OCI-LY3 (cell line): ENCODE data around the gene PPIP5K2.

Source experiments
- H2AFZ ChIP-seq: fragments of 200-600, 300-600 bp; shearing (Covaris generic); 2 replicates; pipeline ENCODE4 v1.6.0; 2014; ENCODE audit warnings: antibody characterized with exemption, low read depth, low read length
- H3K27ac ChIP-seq: fragments of 200-600, 300-600 bp; sonication (generic); 2 replicates; pipeline ENCODE4 v1.5.1; 2014; ENCODE audit warnings: mild to moderate bottlenecking, low read length, moderate library complexity, mixed read lengths
- H3K27me3 ChIP-seq: fragments of 200-600, 300-600 bp; sonication (generic); 2 replicates; pipeline ENCODE4 v1.6.1; 2014; ENCODE audit warnings: low read depth, low read length, mixed read lengths
- H3K36me3 ChIP-seq: fragments of 200-600, 300-600 bp; sonication (generic); replicated peaks from 2 replicates; pipeline ENCODE3; 2014; ENCODE audit warnings: low read depth, low read length, mixed read lengths
- H3K4me1 ChIP-seq: fragments of 300-600, 200-600 bp; sonication (generic); 2 replicates; pipeline ENCODE4 v1.6.1; 2014; ENCODE audit warnings: low read length, mixed read lengths
- H3K4me2 ChIP-seq: fragments of 200-600, 300-600 bp; sonication (generic); 2 replicates; pipeline ENCODE4 v1.6.1; 2014; ENCODE audit warnings: low read length, mixed read lengths
- H3K4me3 ChIP-seq: fragments of 300-600, 200-600 bp; sonication (generic); 2 replicates; pipeline ENCODE4 v1.5.1; 2014; ENCODE audit warnings: antibody characterized with exemption, mild to moderate bottlenecking, low read length, moderate library complexity
- H3K79me2 ChIP-seq: fragments of 300-600, 200-600 bp; shearing (Covaris generic); 2 replicates; pipeline ENCODE4 v1.6.1; 2014; ENCODE audit warnings: mild to moderate bottlenecking, low read length, mixed read lengths
- H3K9ac ChIP-seq: fragments of 300-600, 200-600 bp; shearing (Covaris generic); 2 replicates; pipeline ENCODE4 v1.6.0; 2014; ENCODE audit warnings: mild to moderate bottlenecking, low read length, moderate library complexity
- H3K9me3 ChIP-seq: fragments of 200-600, 300-600 bp; shearing (Covaris generic); 2 replicates; pipeline ENCODE4 v1.6.1; 2014; ENCODE audit warnings: low read length, mixed read lengths; ENCODE audit not compliant: insufficient read depth
- H4K20me1 ChIP-seq: fragments of 200-600, 300-600 bp; sonication (generic); 2 replicates; pipeline ENCODE4 v1.6.1; 2016; ENCODE audit warnings: low read length, mixed read lengths; ENCODE audit not compliant: insufficient read depth
- EZH2phosphoT487 ChIP-seq: fragments of 200-600 bp; shearing (Covaris generic); IDR thresholded peaks from 2 replicates; pipeline ENCODE4 v1.6.1; 2018; ENCODE audit warnings: antibody characterized with exemption, mixed run types, low read depth
- TF ChIP-seq, protein P1 (sequence below): fragments of 200-600, 300-600 bp; sonication (generic); IDR thresholded peaks from 2 replicates; pipeline ENCODE4 v1.5.1; 2014; ENCODE audit warnings: antibody characterized with exemption, low read length, low read depth

Gene PPIP5K2

DNA sequence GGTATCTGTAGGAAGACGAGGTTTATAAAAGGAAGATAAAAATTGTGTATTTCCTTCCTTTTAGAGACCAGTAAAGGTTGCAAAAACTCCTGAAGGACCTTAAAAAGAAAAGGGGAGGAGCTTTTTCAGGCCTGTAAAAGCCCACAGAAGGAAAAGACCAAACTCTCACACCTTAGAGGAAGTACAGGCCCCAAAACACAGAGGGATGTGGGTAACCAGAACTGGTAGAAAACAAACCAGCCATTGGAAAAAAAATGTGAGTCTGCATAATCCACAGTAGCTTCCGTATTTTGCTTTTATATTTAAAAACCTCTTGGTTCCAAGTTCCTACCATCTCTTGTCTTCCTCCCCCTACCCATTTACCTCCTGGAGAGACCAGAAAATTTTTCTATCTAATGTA is 8.6 kb upstream of the PPIP5K2 start:
- H3K4me1 ChIP-seq: no peaks in the 10 kb centered on the region
- H3K4me2 ChIP-seq: no peak overlapping the region
- TF ChIP-seq EZH2phosphoT487: no peak
- TF ChIP-seq, protein P1, sequence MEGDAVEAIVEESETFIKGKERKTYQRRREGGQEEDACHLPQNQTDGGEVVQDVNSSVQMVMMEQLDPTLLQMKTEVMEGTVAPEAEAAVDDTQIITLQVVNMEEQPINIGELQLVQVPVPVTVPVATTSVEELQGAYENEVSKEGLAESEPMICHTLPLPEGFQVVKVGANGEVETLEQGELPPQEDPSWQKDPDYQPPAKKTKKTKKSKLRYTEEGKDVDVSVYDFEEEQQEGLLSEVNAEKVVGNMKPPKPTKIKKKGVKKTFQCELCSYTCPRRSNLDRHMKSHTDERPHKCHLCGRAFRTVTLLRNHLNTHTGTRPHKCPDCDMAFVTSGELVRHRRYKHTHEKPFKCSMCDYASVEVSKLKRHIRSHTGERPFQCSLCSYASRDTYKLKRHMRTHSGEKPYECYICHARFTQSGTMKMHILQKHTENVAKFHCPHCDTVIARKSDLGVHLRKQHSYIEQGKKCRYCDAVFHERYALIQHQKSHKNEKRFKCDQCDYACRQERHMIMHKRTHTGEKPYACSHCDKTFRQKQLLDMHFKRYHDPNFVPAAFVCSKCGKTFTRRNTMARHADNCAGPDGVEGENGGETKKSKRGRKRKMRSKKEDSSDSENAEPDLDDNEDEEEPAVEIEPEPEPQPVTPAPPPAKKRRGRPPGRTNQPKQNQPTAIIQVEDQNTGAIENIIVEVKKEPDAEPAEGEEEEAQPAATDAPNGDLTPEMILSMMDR: no peak
- no peaks in the 10 kb centered on the region for H3K9me3 ChIP-seq
- H3K27ac ChIP-seq: no peak overlapping the region
- no peak overlapping the region for H3K4me3 ChIP-seq
- peaks cover 7% of the 10 kb centered on the region; the same call in 1 of the 2 replicates for H3K79me2 ChIP-seq
- no peak overlapping the region for H3K9ac ChIP-seq
- H4K20me1 ChIP-seq: no peaks in the 10 kb centered on the region
- no peak overlapping the region for H2AFZ ChIP-seq
- H3K36me3 ChIP-seq: no peaks in the 10 kb centered on the region
- H3K27me3 ChIP-seq: no peaks in the 10 kb centered on the region

DNA sequence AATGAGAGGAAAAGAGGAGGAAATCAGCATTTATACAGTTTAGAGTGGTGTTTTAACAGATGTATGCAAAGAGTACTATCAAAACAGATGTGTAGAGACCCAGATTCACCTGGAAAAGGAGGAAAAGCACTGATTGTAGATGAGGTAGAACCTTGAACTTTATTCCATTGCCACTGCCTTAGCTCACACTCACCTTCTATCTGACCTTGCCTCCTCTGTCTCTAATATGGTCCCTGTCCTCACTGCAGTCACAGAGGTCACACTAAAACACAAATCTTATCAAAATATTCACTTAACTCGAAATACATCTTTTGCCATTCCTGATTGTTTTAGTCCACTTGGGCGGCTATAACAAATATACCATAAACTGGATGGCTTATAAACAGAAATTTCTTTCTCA is 7.2 kb upstream of the PPIP5K2 start:
- H3K27ac ChIP-seq: no peak overlapping the region
- H3K9ac ChIP-seq: no peak overlapping the region
- TF ChIP-seq, protein P1: no peak
- TF ChIP-seq EZH2phosphoT487: no peak
- H3K79me2 ChIP-seq: peaks cover 22% of the 10 kb centered on the region
- no peaks in the 10 kb centered on the region for H3K27me3 ChIP-seq
- no peaks in the 10 kb centered on the region for H4K20me1 ChIP-seq
- H2AFZ ChIP-seq: no peak overlapping the region
- no peak overlapping the region for H3K4me3 ChIP-seq
- no peak overlapping the region for H3K4me2 ChIP-seq
- H3K9me3 ChIP-seq: no peaks in the 10 kb centered on the region
- H3K36me3 ChIP-seq: no peaks in the 10 kb centered on the region
- H3K4me1 ChIP-seq: peaks cover 6% of the 10 kb centered on the region; the same call in 1 of the 2 replicates

DNA sequence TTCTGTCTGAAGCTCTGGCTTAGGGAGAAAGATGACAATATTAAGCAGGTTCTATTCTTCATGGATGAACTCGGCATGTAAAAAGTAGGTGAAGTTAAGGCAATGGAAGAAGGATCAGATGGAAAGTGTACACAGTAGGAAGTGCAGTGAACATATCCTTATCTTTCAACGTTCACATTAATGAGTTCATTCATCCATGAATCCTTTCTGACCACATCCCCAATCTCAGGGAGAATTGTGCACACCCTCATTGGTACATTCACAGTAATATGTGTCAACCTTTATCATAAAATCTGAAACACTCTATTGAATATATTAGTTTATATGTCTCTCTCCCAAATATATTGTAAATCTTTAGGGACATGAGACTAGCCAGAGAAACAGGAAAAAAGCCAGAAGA is 5.7 kb upstream of the PPIP5K2 start:
- Histone ChIP-seq H4K20me1 (no peaks in the 10 kb centered on the region), H3K79me2 (peaks cover 31% of the 10 kb centered on the region)
- TF ChIP-seq, protein P1: no peak
- TF ChIP-seq EZH2phosphoT487: no peak

DNA sequence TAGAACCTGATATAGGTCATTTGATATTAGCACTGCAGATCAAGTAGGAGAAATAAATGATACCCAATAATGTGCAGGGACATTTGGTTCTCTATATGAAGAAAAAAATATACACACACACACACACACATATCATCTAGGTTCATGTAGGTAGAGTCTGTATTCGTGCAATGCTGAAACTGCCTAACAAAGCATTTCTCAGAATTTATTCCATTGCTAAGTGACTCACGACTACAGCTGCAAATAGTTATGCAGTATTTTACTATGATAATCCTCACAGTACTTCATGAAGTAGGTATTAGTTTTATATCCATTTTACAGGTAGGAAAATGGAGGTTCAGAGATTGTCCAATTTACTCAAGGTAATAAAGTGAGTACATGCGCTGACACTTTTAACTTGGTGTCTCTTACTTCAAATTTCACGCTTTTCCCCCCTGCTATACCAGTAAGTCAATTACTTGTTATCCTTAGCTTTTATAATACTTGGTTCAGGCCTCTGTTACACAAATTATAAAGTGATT is 2.6 kb upstream of the PPIP5K2 start:
- Histone ChIP-seq H3K4me3 (peak overlapping the region; percentile 98), H3K4me1 (peaks cover 19% of the 10 kb centered on the region), H4K20me1 (no peaks in the 10 kb centered on the region), H3K4me2 (peak overlapping the region; percentile 95), H3K27me3 (no peaks in the 10 kb centered on the region), H3K9me3 (no peaks in the 10 kb centered on the region), H3K27ac (peak overlapping the region; percentile 97; the same call in 1 of the 2 replicates), H3K9ac (peak overlapping the region; percentile 97; the same call in 1 of the 2 replicates), H3K36me3 (no peaks in the 10 kb centered on the region), H2AFZ (no peak overlapping the region), H3K79me2 (peaks cover 55% of the 10 kb centered on the region)
- no peak for TF ChIP-seq EZH2phosphoT487
- TF ChIP-seq, protein P1: no peak

More for the DNA sequence above, 5.7 kb upstream of the PPIP5K2 start:
- Histone ChIP-seq H3K9ac (no peak overlapping the region), H3K4me2 (no peak overlapping the region), H3K27ac (no peak overlapping the region), H3K9me3 (no peaks in the 10 kb centered on the region), H3K4me3 (no peak overlapping the region), H2AFZ (no peak overlapping the region), H3K36me3 (no peaks in the 10 kb centered on the region), H3K4me1 (peaks cover 9% of the 10 kb centered on the region; the same call in 1 of the 2 replicates), H3K27me3 (no peaks in the 10 kb centered on the region)
